Measurements from ENCODE around the gene STK32C. TPM values are rescaled to one million over a fixed set of nuclear protein-coding genes. Genes with fewer than 3 reads are reported as not detected.
A peak's percentile ranks its signal among the peaks of the same experiment; 100 is the strongest.

The STK32C gene
- polyA plus RNA-seq (2011; rRNA removed) (23.5 and 29.9 TPM in 2 replicates), polyA plus RNA-seq (2017; fragmentation: RNase III; extraction: RNeasy Plus Mini Kit Qiagen cat#74134 plus additional on column Dnase treatment) (41.5 to 47.9 TPM (median 43.6 TPM) in 3 replicates), polyA minus RNA-seq (2011; rRNA and poly(A)+ RNA removed) (20.3 and 22.3 TPM in 2 replicates)
- polyA plus RNA-seq (2012; cell fraction: cytosol; rRNA removed) = 51.5 and 53.2 TPM in 2 replicates
- 52.9 and 56.5 TPM in 2 replicates for polyA plus RNA-seq (2012; cell fraction: nucleus; rRNA removed)

DNA sequence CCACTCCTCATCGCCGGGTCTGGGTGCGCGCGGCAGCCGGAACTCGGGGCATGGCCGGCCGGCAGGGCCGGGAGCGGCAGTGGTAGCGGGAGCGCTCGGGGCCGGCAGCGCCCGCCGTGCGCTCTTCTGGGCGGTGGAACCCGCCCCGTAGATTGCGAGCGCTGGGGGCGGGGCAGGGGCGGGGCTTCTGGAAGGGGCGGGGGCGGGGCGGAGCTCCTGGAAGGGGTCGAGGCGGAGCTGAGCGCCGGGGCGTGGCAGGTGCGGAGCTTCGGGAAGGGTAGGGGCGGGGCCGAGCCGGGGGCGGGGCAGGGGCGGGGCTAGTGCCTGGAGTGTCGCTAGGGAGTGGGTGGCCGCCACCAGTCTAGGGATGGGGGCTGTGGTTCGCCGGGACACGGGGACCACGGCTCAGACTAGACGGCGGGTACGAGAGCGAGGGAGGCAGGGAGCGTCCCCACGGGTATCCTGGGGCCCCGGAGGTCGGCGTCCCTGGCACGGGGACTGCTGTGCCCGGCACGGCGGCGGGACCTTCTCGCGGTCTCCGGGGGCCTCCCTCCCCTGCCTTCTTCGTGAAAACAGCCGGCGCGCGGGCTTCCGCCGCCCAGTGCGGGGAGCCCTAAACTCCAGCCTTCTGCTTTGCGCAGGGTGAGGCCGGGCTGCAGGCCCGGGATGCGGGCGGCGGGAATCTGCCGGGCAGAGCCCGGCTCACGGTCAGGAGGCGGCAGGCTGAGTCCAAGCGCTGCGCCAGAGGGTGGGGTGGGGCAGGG, at the start of gene STK32C:
TSS of gene STK32C (minus strand) at position 128 of the 764 bp plus-strand sequence. CDS start at position 11, 117 bp downstream.
- peak; percentile 75 to 88 for ATAC-seq
- Histone ChIP-seq H3K4me2 (peak within 1 kb of the TSS; percentile 88), H3K4me1 (peaks cover 21% of the 10 kb centered on the region), H3K27ac (peak within 1 kb of the TSS; percentile 95 to 97), H3K4me3 (peak within 1 kb of the TSS; percentile 88), H3K9me3 (no peaks in the 10 kb centered on the region)
- TF ChIP-seq, protein P1, sequence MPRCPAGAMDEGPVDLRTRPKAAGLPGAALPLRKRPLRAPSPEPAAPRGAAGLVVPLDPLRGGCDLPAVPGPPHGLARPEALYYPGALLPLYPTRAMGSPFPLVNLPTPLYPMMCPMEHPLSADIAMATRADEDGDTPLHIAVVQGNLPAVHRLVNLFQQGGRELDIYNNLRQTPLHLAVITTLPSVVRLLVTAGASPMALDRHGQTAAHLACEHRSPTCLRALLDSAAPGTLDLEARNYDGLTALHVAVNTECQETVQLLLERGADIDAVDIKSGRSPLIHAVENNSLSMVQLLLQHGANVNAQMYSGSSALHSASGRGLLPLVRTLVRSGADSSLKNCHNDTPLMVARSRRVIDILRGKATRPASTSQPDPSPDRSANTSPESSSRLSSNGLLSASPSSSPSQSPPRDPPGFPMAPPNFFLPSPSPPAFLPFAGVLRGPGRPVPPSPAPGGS (IDR thresholded peaks at IDR 0.05) = peak; percentile 42; the same call in 1 of the 3 replicates
- TF ChIP-seq POLR2A (IDR thresholded peaks at IDR 0.05; ENCODE audit: low read length) (peak; percentile 82), JUN (IDR thresholded peaks at IDR 0.05) (peak in 1 of 2 experiments; percentile 78; a peak in 2 of 5 replicates), RAD21 (conservative IDR thresholded peaks at IDR 0.05 in 1 of 2, IDR thresholded peaks at IDR 0.05 in 1 of 2) (peak in 1 of 2 experiments; percentile 47; a peak in 1 of 5 replicates), SMC3 (IDR thresholded peaks at IDR 0.05) (peak; percentile 29), ZSCAN20 (CRISPR knock-in tag; IDR thresholded peaks at IDR 0.05) (no peak), RNF2 (IDR thresholded peaks at IDR 0.05; ENCODE audit: borderline replicate concordance, low read depth) (no peak), PHF8 (IDR thresholded peaks at IDR 0.05; ENCODE audit: borderline replicate concordance, low read depth) (peak; percentile 73; the same call in 1 of the 2 replicates)
- TF ChIP-seq, protein P2, sequence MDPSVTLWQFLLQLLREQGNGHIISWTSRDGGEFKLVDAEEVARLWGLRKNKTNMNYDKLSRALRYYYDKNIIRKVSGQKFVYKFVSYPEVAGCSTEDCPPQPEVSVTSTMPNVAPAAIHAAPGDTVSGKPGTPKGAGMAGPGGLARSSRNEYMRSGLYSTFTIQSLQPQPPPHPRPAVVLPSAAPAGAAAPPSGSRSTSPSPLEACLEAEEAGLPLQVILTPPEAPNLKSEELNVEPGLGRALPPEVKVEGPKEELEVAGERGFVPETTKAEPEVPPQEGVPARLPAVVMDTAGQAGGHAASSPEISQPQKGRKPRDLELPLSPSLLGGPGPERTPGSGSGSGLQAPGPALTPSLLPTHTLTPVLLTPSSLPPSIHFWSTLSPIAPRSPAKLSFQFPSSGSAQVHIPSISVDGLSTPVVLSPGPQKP (IDR thresholded peaks at IDR 0.05; ENCODE audit: low read depth, low read length) = no peak
- TF ChIP-seq, protein P3, sequence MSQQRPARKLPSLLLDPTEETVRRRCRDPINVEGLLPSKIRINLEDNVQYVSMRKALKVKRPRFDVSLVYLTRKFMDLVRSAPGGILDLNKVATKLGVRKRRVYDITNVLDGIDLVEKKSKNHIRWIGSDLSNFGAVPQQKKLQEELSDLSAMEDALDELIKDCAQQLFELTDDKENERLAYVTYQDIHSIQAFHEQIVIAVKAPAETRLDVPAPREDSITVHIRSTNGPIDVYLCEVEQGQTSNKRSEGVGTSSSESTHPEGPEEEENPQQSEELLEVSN (IDR thresholded peaks at IDR 0.05; ENCODE audit: borderline replicate concordance, low read depth) = no peak
- ChIA-PET CTCF (interaction anchor here (0.8 to 1.6 kb wide), 3 partner anchors 14 to 88 kb away, joined by 3 to 4 read pairs (median 3); no protein-coding TSS in a partner anchor), POLR2A (interaction anchor here (0.6 to 1.0 kb wide), 13 partner anchors 12 to 138 kb away, joined by 3 to 18 read pairs (median 4); partner anchors contain the start of gene LRRC27)
- WGBS (ENCODE audit: missing lambda C conversion rate) = 2% methylated on average over 12 of the region's 84 CpGs
- FAIRE-seq = no peak
- DNase-seq (ENCODE audit: low read depth in 1 of 2, low spot score in 1 of 2) = peak; percentile 90 to 93

DNA sequence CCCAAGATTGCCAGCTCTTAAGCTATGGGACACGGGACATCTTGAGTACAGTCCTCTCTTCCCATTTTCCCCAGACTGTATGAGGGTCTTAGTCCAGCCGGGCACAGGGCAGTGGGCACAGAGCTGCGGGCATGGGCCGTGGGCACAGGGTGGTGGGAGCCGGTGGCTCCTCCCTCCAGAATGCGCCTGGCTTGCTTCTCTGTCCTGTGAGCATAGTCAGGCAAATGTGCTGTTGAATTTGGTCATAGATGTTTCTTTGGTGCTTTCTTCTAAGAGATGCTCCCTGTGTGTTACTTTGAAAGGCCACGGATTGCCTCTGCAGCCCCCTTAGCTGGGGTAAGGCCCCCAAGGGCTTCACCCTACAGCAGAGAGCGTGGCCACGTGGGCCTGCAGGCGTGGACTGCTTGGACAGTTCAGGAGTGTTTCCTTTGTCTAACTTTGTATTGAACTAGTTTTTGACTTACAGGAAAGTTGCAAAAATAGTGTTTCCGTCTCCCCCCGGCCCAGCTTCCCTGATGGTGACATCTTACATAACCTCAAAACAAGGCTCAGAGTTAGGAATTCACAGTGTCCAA, 49.0 kb upstream of the STK32C start:
- WGBS (ENCODE audit: missing lambda C conversion rate) = 84% methylated on average over 9 of the region's 12 CpGs
- CTCF ChIA-PET = interaction anchor here (1.2 to 5.3 kb wide), 4 partner anchors 16 to 144 kb away, joined by 4 to 49 read pairs (median 4); no protein-coding TSS in a partner anchor
- Histone ChIP-seq H3K9me3 (no peaks in the 10 kb centered on the region), H3K4me3 (no peak overlapping the region), H3K27ac (no peak overlapping the region), H3K4me1 (no peaks in the 10 kb centered on the region), H3K4me2 (no peak overlapping the region)
- DNase-seq (ENCODE audit: low read depth in 1 of 2, low spot score in 1 of 2) = no peak
- no peak for TF ChIP-seq FOSL2 (IDR thresholded peaks at IDR 0.05)
- TF ChIP-seq FOSL2 (CRISPR knock-in tag; IDR thresholded peaks at IDR 0.05) = no peak
- no peak for TF ChIP-seq ZFP36 (IDR thresholded peaks at IDR 0.05; ENCODE audit: borderline replicate concordance, partially characterized antibody)
- no peak for TF ChIP-seq ESRRA (IDR thresholded peaks at IDR 0.05; ENCODE audit: borderline replicate concordance, low read length)
- TF ChIP-seq, protein P4, sequence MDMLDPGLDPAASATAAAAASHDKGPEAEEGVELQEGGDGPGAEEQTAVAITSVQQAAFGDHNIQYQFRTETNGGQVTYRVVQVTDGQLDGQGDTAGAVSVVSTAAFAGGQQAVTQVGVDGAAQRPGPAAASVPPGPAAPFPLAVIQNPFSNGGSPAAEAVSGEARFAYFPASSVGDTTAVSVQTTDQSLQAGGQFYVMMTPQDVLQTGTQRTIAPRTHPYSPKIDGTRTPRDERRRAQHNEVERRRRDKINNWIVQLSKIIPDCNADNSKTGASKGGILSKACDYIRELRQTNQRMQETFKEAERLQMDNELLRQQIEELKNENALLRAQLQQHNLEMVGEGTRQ (IDR thresholded peaks at IDR 0.05) = no peak
- TF ChIP-seq KDM5A (IDR thresholded peaks at IDR 0.05) = no peak
- no peak for TF ChIP-seq CEBPB (IDR thresholded peaks at IDR 0.05)
- no peak for TF ChIP-seq NFE2L2 (conservative IDR thresholded peaks at IDR 0.05; ENCODE audit: low read length)
- TF ChIP-seq, protein P5, sequence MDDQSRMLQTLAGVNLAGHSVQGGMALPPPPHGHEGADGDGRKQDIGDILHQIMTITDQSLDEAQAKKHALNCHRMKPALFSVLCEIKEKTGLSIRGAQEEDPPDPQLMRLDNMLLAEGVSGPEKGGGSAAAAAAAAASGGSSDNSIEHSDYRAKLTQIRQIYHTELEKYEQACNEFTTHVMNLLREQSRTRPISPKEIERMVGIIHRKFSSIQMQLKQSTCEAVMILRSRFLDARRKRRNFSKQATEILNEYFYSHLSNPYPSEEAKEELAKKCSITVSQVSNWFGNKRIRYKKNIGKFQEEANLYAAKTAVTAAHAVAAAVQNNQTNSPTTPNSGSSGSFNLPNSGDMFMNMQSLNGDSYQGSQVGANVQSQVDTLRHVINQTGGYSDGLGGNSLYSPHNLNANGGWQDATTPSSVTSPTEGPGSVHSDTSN (IDR thresholded peaks at IDR 0.05) = no peak
- TF ChIP-seq TP53 (CRISPR knock-in tag; IDR thresholded peaks at IDR 0.05) = no peak
- TF ChIP-seq, protein P3 (IDR thresholded peaks at IDR 0.05; ENCODE audit: borderline replicate concordance, low read depth) = no peak
- no peak for TF ChIP-seq HOXB13 (CRISPR knock-in tag; IDR thresholded peaks at IDR 0.05; ENCODE audit: low read depth)
- no peak for TF ChIP-seq HOXB5 (CRISPR knock-in tag; IDR thresholded peaks at IDR 0.05)
- TF ChIP-seq MYC (IDR thresholded peaks at IDR 0.05; ENCODE audit: borderline replicate concordance, low read length) = no peak
- POLR2A ChIA-PET = no interaction called here
- no peak for ATAC-seq
- FAIRE-seq = no peak

Data from A549 (cell line).